HEK293 (cell line): ENCODE data around the gene MAP4K4.

Source experiments
- CTCF ChIA-PET: fragments of 350-600 bp; formaldehyde crosslinking; extraction: SDS; loops from one replicate; lab custom pipeline; 2021; ENCODE audit warnings: antibody characterized with exemption; lab: Yijun Ruan, JAX
- POLR2A ChIA-PET: fragments of 300-600 bp; formaldehyde crosslinking; extraction: SDS; loops from one replicate; lab custom pipeline; 2020; ENCODE audit warnings: antibody characterized with exemption, inconsistent platforms; lab: Yijun Ruan, JAX
- H3K27ac ChIP-seq: fragments of 200-500 bp; sonication (Bioruptor generic); 2 replicates; pipeline ENCODE4 v1.5.1; 2014; ENCODE audit warnings: low read depth, low read length, control low read depth, inconsistent platforms; ENCODE audit errors: extremely low read depth
- H3K36me3 ChIP-seq, 2 experiments: fragments of 200-500 bp in 1 of 2; sonication (Bioruptor generic) in 1 of 2; 1 replicate in 1 of 2; 2 replicates in 1 of 2; pipeline ENCODE4 v1.5.1; 2014 to 2017; ENCODE audit warnings: inconsistent platforms in 2 of 2, low read length in 2 of 2; ENCODE audit not compliant: control insufficient read depth in 2 of 2, insufficient read depth in 1 of 2
- H3K4me1 ChIP-seq: fragments of 200-500 bp; sonication (Bioruptor generic); 2 replicates; pipeline ENCODE4 v1.5.1; 2014; ENCODE audit warnings: mild to moderate bottlenecking, low read length, inconsistent platforms; ENCODE audit not compliant: control insufficient read depth, insufficient read depth
- H3K4me3 ChIP-seq: 2 replicates; pipeline ENCODE4 v1.5.1; 2011; ENCODE audit warnings: low read depth, mild to moderate bottlenecking, control low read depth, low read length, moderate library complexity
- H3K9me3 ChIP-seq: fragments of 200-500 bp; sonication (Bioruptor generic); 2 replicates; pipeline ENCODE4 v1.5.1; 2014; ENCODE audit warnings: low read depth, low read length, inconsistent platforms; ENCODE audit not compliant: control insufficient read depth, insufficient read depth
- ATF2 ChIP-seq: fragments of 450-650 bp; formaldehyde crosslinking; IDR thresholded peaks from 2 replicates; pipeline ENCODE4 v1.5.1; 2016; ENCODE audit warnings: missing biosample characterization, missing genetic modification characterization, low read depth
- BCL11A ChIP-seq: fragments of 450-650 bp; formaldehyde crosslinking; IDR thresholded peaks from 2 replicates; pipeline ENCODE4 v1.5.1; 2016; ENCODE audit warnings: low read depth, missing biosample characterization, missing genetic modification characterization
- BCL6B ChIP-seq: fragments of 450-650 bp; formaldehyde crosslinking; IDR thresholded peaks from 2 replicates; pipeline ENCODE4 v1.5.1; 2017; ENCODE audit warnings: missing biosample characterization, missing genetic modification characterization
- GLIS1 ChIP-seq: fragments of 450-650 bp; formaldehyde crosslinking; IDR thresholded peaks from 2 replicates; pipeline ENCODE4 v1.5.1; 2016; ENCODE audit warnings: missing biosample characterization, missing genetic modification characterization
- IKZF3 ChIP-seq: fragments of 450-650 bp; IDR thresholded peaks from 2 replicates; pipeline ENCODE4 v1.5.0; 2018; ENCODE audit warnings: missing biosample characterization, mild to moderate bottlenecking, missing genetic modification characterization, moderate library complexity
- OSR2 ChIP-seq: fragments of 450-650 bp; formaldehyde crosslinking; IDR thresholded peaks from 2 replicates; pipeline ENCODE4 v1.5.1; 2016; ENCODE audit warnings: missing biosample characterization, missing genetic modification characterization
- PRDM4 ChIP-seq: fragments of 450-650 bp; formaldehyde crosslinking; IDR thresholded peaks from 2 replicates; pipeline ENCODE4 v1.5.1; 2017; ENCODE audit warnings: missing biosample characterization, missing genetic modification characterization
- SETDB1 ChIP-seq: IDR thresholded peaks from one replicate; pipeline ENCODE4 v1.6.1; 2017; ENCODE audit warnings: mild to moderate bottlenecking, low read length, moderate library complexity, mixed read lengths; ENCODE audit not compliant: insufficient read length
- TCF7L2 ChIP-seq: IDR thresholded peaks from 2 replicates; pipeline ENCODE4 v1.6.1; 2011; ENCODE audit warnings: low read depth, mild to moderate bottlenecking, inconsistent platforms, low read length, moderate library complexity, borderline replicate concordance
- ZBTB48 ChIP-seq: fragments of 450-650 bp; formaldehyde crosslinking; IDR thresholded peaks from 2 replicates; pipeline ENCODE4 v1.5.1; 2016; ENCODE audit warnings: missing biosample characterization, missing genetic modification characterization
- ZFP3 ChIP-seq: fragments of 450-650 bp; formaldehyde crosslinking; IDR thresholded peaks from 2 replicates; pipeline ENCODE4 v1.5.1; 2016; ENCODE audit warnings: low read depth, missing biosample characterization, missing genetic modification characterization
- ZNF221 ChIP-seq: fragments of 450-650 bp; formaldehyde crosslinking; IDR thresholded peaks from 2 replicates; pipeline ENCODE4 v1.5.1; 2017; ENCODE audit warnings: missing biosample characterization, missing genetic modification characterization, borderline replicate concordance
- ZNF239 ChIP-seq: fragments of 450-650 bp; formaldehyde crosslinking; IDR thresholded peaks from 2 replicates; pipeline ENCODE4 v1.5.1; 2016; ENCODE audit warnings: missing biosample characterization, missing genetic modification characterization
- ZNF324 ChIP-seq: fragments of 450-650 bp; formaldehyde crosslinking; IDR thresholded peaks from 2 replicates; pipeline ENCODE4 v1.5.1; 2016; ENCODE audit warnings: missing biosample characterization, missing genetic modification characterization
- ZNF335 ChIP-seq: fragments of 450-650 bp; formaldehyde crosslinking; conservative IDR thresholded peaks from 2 replicates; pipeline ENCODE4 v1.5.1; 2016; ENCODE audit warnings: missing biosample characterization, missing genetic modification characterization
- ZNF341 ChIP-seq: fragments of 450-650 bp; formaldehyde crosslinking; IDR thresholded peaks from 2 replicates; pipeline ENCODE4; 2016; ENCODE audit warnings: low read depth, missing biosample characterization, missing genetic modification characterization
- ZNF391 ChIP-seq: fragments of 450-650 bp; formaldehyde crosslinking; IDR thresholded peaks from 2 replicates; pipeline ENCODE4 v1.5.1; 2016; ENCODE audit warnings: low read depth, missing biosample characterization, missing genetic modification characterization, borderline replicate concordance
- ZNF416 ChIP-seq: fragments of 450-650 bp; formaldehyde crosslinking; IDR thresholded peaks from 2 replicates; pipeline ENCODE4 v1.5.1; 2016; ENCODE audit warnings: missing biosample characterization, missing genetic modification characterization
- ZNF555 ChIP-seq: fragments of 450-650 bp; formaldehyde crosslinking; conservative IDR thresholded peaks from 2 replicates; pipeline ENCODE4 v1.5.1; 2017; ENCODE audit warnings: missing biosample characterization, mild to moderate bottlenecking, missing genetic modification characterization, inconsistent platforms
- ZNF629 ChIP-seq: fragments of 450-650 bp; formaldehyde crosslinking; IDR thresholded peaks from 2 replicates; pipeline ENCODE4 v1.5.1; 2017; ENCODE audit warnings: missing biosample characterization, missing genetic modification characterization
- ZSCAN16 ChIP-seq: fragments of 450-650 bp; formaldehyde crosslinking; IDR thresholded peaks from 2 replicates; pipeline ENCODE4 v1.5.1; 2016; ENCODE audit warnings: missing biosample characterization, missing genetic modification characterization
- ZSCAN23 ChIP-seq: fragments of 450-650 bp; formaldehyde crosslinking; IDR thresholded peaks from 2 replicates; pipeline ENCODE4 v1.5.1; 2016; ENCODE audit warnings: missing biosample characterization, missing genetic modification characterization
- ZXDB ChIP-seq: fragments of 450-650 bp; formaldehyde crosslinking; IDR thresholded peaks from 2 replicates; pipeline ENCODE4 v1.5.1; 2016; ENCODE audit warnings: missing biosample characterization, missing genetic modification characterization
- TF ChIP-seq, protein P1 (sequence below): fragments of 450-650 bp; formaldehyde crosslinking; IDR thresholded peaks from 2 replicates; pipeline ENCODE4 v1.5.0; 2017; ENCODE audit warnings: missing biosample characterization, missing genetic modification characterization, borderline replicate concordance
- TF ChIP-seq, protein P2 (sequence below): fragments of 450-650 bp; formaldehyde crosslinking; IDR thresholded peaks from 2 replicates; pipeline ENCODE4 v1.5.1; 2016; ENCODE audit warnings: missing biosample characterization, missing genetic modification characterization

MAP4K4 gene

DNA sequence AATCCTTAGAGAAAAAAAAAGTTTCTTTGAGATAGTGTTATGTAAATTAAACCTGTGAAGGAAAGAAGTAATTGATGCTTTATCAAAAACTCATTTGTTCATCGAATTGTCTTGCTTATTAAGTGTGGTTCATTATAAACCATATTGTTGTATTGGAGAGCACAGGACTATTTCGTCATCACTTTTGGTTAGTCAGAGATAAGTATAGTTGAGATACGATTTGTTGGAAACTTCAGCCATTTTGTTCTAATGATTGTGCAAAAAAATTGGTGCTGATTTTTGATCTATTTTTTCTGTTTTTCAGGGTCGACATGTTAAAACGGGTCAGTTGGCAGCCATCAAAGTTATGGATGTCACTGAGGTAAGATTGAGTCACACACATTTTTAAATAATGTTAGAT, 92.9 kb downstream of the MAP4K4 start (continued):
- no peak for TF ChIP-seq ZNF239
- TF ChIP-seq IKZF3 (tag by site-specific recombination) = no peak
- TF ChIP-seq SETDB1 = no peak

GRCh38 chr2:101790857-101791256, 93.3 kb downstream of the MAP4K4 start:
- ChIA-PET CTCF (interaction anchor here (0.8 to 1.3 kb wide), 2 partner anchors 23 to 33 kb away, joined by 3 read pairs; no protein-coding TSS in a partner anchor), POLR2A (no interaction called here)
- Histone ChIP-seq H3K4me1 (peaks cover 11% of the 10 kb centered on the region; the same call in 1 of the 2 replicates), H3K36me3 (peaks cover 0 to 8% of the 10 kb centered on the region in 2 experiments; a peak in 1 of 3 replicates), H3K27ac (no peak overlapping the region), H3K4me3 (no peak overlapping the region), H3K9me3 (no peaks in the 10 kb centered on the region)
- TF ChIP-seq ZXDB (tag by site-specific recombination) (no peak), OSR2 (tag by site-specific recombination) (no peak), ZNF555 (tag by site-specific recombination) (no peak), ATF2 (0 out of 2 replicates have a peak, but pooled peaks have one; percentile 3), ZNF391 (tag by site-specific recombination) (no peak)

GRCh38 chr2:101792208-101792607, 94.7 kb downstream of the MAP4K4 start:
- POLR2A ChIA-PET = no interaction called here
- peaks cover 0 to 8% of the 10 kb centered on the region in 2 experiments; a peak in 1 of 3 replicates for H3K36me3 ChIP-seq
- H3K27ac ChIP-seq = no peak overlapping the region
- TF ChIP-seq ZNF416 (tag by site-specific recombination) (no peak), PRDM4 (no peak), BCL11A (tag by site-specific recombination) (no peak), ZNF221 (tag by site-specific recombination) (no peak), ZBTB48 (tag by site-specific recombination) (no peak), GLIS1 (no peak), TCF7L2 (no peak), BCL6B (tag by site-specific recombination) (no peak), ZNF324 (tag by site-specific recombination) (no peak), ZSCAN16 (tag by site-specific recombination) (no peak), ZFP3 (tag by site-specific recombination) (no peak), ZNF341 (no peak), ZNF629 (tag by site-specific recombination) (no peak), ZSCAN23 (tag by site-specific recombination) (no peak), ZNF335 (no peak)
- TF ChIP-seq, protein P1, sequence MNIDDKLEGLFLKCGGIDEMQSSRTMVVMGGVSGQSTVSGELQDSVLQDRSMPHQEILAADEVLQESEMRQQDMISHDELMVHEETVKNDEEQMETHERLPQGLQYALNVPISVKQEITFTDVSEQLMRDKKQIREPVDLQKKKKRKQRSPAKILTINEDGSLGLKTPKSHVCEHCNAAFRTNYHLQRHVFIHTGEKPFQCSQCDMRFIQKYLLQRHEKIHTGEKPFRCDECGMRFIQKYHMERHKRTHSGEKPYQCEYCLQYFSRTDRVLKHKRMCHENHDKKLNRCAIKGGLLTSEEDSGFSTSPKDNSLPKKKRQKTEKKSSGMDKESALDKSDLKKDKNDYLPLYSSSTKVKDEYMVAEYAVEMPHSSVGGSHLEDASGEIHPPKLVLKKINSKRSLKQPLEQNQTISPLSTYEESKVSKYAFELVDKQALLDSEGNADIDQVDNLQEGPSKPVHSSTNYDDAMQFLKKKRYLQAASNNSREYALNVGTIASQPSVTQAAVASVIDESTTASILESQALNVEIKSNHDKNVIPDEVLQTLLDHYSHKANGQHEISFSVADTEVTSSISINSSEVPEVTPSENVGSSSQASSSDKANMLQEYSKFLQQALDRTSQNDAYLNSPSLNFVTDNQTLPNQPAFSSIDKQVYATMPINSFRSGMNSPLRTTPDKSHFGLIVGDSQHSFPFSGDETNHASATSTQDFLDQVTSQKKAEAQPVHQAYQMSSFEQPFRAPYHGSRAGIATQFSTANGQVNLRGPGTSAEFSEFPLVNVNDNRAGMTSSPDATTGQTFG (tag by site-specific recombination) = no peak
- TF ChIP-seq, protein P2, sequence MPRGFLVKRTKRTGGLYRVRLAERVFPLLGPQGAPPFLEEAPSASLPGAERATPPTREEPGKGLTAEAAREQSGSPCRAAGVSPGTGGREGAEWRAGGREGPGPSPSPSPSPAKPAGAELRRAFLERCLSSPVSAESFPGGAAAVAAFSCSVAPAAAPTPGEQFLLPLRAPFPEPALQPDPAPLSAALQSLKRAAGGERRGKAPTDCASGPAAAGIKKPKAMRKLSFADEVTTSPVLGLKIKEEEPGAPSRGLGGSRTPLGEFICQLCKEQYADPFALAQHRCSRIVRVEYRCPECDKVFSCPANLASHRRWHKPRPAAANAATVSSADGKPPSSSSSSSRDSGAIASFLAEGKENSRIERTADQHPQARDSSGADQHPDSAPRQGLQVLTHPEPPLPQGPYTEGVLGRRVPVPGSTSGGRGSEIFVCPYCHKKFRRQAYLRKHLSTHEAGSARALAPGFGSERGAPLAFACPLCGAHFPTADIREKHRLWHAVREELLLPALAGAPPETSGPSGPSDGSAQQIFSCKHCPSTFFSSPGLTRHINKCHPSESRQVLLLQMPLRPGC (tag by site-specific recombination) = no peak

More at GRCh38 chr2:101792208-101792607, 94.7 kb downstream of the MAP4K4 start:
- H3K4me1 ChIP-seq = peaks cover 3% of the 10 kb centered on the region; the same call in 1 of the 2 replicates
- H3K9me3 ChIP-seq = no peaks in the 10 kb centered on the region
- H3K4me3 ChIP-seq = no peak overlapping the region
- CTCF ChIA-PET = interaction anchor here (1.0 to 1.2 kb wide), 2 partner anchors 21 to 373 kb away, joined by 3 to 4 read pairs; no protein-coding TSS in a partner anchor
